SU-DHL-6 (cell line): ENCODE results near the gene ECE2.

Experiments used
- EZH2phosphoT487 ChIP-seq: fragments of 200-600 bp; sonication (generic), shearing (Covaris generic); conservative IDR thresholded peaks from 2 replicates; pipeline ENCODE4 v1.6.1; 2018; ENCODE audit warnings: mild to moderate bottlenecking, antibody characterized with exemption, low read length, moderate library complexity, mixed read lengths
- TF ChIP-seq, protein P1 (sequence below): fragments of 200-600 bp; sonication (generic); IDR thresholded peaks from one replicate; pipeline ENCODE4 v1.5.1; 2017; ENCODE audit warnings: antibody characterized with exemption, mild to moderate bottlenecking, low read length, moderate library complexity; ENCODE audit not compliant: insufficient read depth, poor library complexity, severe bottlenecking

DNA sequence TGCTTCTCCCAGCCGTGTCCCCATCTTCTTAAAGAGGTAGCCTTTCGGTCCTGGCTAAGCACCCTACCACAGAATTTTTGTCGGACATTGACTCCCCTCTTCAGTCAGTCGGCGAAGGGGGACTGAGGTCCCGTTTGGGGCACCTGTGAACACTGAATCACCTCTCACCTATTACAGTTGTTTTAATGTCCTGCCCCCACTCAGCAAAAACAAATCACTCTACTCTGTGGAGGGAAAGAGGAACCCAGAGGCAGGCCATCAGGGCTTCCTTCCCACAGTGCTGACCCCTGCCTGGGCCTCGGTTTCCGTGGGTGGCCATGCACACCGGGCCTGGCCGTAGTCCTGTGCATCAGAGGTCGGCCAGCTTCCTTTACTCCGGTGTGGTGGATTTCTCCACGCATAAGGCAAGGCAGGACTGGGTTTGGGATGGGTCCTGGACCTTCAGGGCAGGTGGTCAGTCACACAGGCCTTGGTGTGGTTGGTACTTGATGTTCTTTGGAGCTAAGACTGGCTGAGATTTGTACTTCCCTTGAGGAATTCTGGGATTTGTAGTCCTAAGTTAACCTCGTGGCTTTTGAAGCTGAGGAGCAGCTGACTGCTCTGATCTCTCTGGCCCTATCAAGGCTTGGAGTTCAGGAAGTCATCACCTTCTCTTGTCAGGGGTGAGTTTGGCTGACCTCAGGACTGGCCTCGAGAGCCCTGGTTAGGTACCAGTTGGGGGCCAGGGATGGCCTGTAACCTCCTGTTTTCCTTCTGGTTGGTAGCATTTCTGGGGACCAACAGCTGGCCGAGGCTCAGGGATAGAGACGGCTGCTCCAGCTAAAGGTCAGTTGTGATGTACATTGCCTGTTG lies 61.0 kb downstream of the ECE2 start:
- TF ChIP-seq EZH2phosphoT487, result no peak
- TF ChIP-seq, protein P1, sequence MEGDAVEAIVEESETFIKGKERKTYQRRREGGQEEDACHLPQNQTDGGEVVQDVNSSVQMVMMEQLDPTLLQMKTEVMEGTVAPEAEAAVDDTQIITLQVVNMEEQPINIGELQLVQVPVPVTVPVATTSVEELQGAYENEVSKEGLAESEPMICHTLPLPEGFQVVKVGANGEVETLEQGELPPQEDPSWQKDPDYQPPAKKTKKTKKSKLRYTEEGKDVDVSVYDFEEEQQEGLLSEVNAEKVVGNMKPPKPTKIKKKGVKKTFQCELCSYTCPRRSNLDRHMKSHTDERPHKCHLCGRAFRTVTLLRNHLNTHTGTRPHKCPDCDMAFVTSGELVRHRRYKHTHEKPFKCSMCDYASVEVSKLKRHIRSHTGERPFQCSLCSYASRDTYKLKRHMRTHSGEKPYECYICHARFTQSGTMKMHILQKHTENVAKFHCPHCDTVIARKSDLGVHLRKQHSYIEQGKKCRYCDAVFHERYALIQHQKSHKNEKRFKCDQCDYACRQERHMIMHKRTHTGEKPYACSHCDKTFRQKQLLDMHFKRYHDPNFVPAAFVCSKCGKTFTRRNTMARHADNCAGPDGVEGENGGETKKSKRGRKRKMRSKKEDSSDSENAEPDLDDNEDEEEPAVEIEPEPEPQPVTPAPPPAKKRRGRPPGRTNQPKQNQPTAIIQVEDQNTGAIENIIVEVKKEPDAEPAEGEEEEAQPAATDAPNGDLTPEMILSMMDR, result no peak
